A549 (cell line): ENCODE results near the gene UBXN7. TPM values are rescaled to one million over a fixed set of nuclear protein-coding genes. Genes with fewer than 3 reads are reported as not detected.

Source experiments
- polyA plus RNA-seq, 4 experiments: library from polyadenylated mRNA; depleted of rRNA in 3 of 4; stranded (reverse); fragments of >200 nt; fragmentation: RNase III in 1 of 4; extraction: RNeasy Plus Mini Kit Qiagen cat#74134 plus additional on column Dnase treatment in 1 of 4; gene quantifications; 2 replicates in 3 of 4; 3 replicates in 1 of 4; pipeline ENCODE4 v1.2.3, GENCODE V29; 2011 to 2017
- small RNA-seq, 6 experiments: library from RNA; depleted of rRNA; stranded (forward); fragments of <200 nt; gene quantifications; one replicate each; pipeline ENCODE3, GENCODE V24; 2012

The UBXN7 gene
- polyA plus RNA-seq, 2 of the 4 experiments (the other 2 are of a cell fraction), result 7.9 to 14.5 TPM

Small RNA genes lying within 50 kb of the gene (small RNA-seq; reads per million reads assigned to genes)
- gene AC069257.2, result 0 reads per million in 6 experiments
- 0 reads per million in 6 experiments for gene AC083822.1
- gene AC117490.1, result 0 reads per million in 6 experiments
- 0 reads per million in 6 experiments for gene RN7SL434P
- 0 to 0.12 (median 0) reads per million in 6 experiments for gene RN7SL738P
- gene RNU6-1279P, result 0 to 1.3 (median 0.70) reads per million in 6 experiments
- gene RNU6-910P, result 0 to 9.0 (median 0.10) reads per million in 6 experiments

Other genes starting within 250 kb of the UBXN7 start
- not detected in 2 replicates for gene ZDHHC19, start 221.0 kb downstream of the UBXN7 start, polyA plus RNA-seq (2011; rRNA removed)
- gene ZDHHC19, start 221.0 kb downstream of the UBXN7 start, polyA plus RNA-seq (2017; fragmentation: RNase III; extraction: RNeasy Plus Mini Kit Qiagen cat#74134 plus additional on column Dnase treatment), result 0.12 to 0.15 TPM in 2 of 3 replicates, not detected in the other
- gene SLC51A, start 215.9 kb downstream of the UBXN7 start, polyA plus RNA-seq (2011; rRNA removed), result not detected in 2 replicates
- not detected in 3 replicates for gene SLC51A, start 215.9 kb downstream of the UBXN7 start, polyA plus RNA-seq (2017; fragmentation: RNase III; extraction: RNeasy Plus Mini Kit Qiagen cat#74134 plus additional on column Dnase treatment)
- 45.4 and 48.0 TPM in 2 replicates for gene PCYT1A, start 144.7 kb downstream of the UBXN7 start, polyA plus RNA-seq (2011; rRNA removed)
- gene PCYT1A, start 144.7 kb downstream of the UBXN7 start, polyA plus RNA-seq (2017; fragmentation: RNase III; extraction: RNeasy Plus Mini Kit Qiagen cat#74134 plus additional on column Dnase treatment), result 41.6 to 44.7 TPM (median 41.9 TPM) in 3 replicates
- 24.0 and 34.7 TPM in 2 replicates for gene DYNLT2B, start 114.2 kb downstream of the UBXN7 start, polyA plus RNA-seq (2011; rRNA removed)
- 32.2 to 38.2 TPM (median 34.9 TPM) in 3 replicates for gene DYNLT2B, start 114.2 kb downstream of the UBXN7 start, polyA plus RNA-seq (2017; fragmentation: RNase III; extraction: RNeasy Plus Mini Kit Qiagen cat#74134 plus additional on column Dnase treatment)
- 5.2 and 6.6 TPM in 2 replicates for gene TM4SF19, start 94.0 kb downstream of the UBXN7 start, polyA plus RNA-seq (2011; rRNA removed)
- gene TM4SF19, start 94.0 kb downstream of the UBXN7 start, polyA plus RNA-seq (2017; fragmentation: RNase III; extraction: RNeasy Plus Mini Kit Qiagen cat#74134 plus additional on column Dnase treatment), result 3.9 to 4.4 TPM (median 4.0 TPM) in 3 replicates
- 3.8 and 5.7 TPM in 2 replicates for gene RNF168, start 71.3 kb upstream of the UBXN7 start, polyA plus RNA-seq (2011; rRNA removed)
- 5.1 to 6.0 TPM (median 5.9 TPM) in 3 replicates for gene RNF168, start 71.3 kb upstream of the UBXN7 start, polyA plus RNA-seq (2017; fragmentation: RNase III; extraction: RNeasy Plus Mini Kit Qiagen cat#74134 plus additional on column Dnase treatment)
- not detected in 2 replicates for gene SMCO1, start 82.9 kb upstream of the UBXN7 start, polyA plus RNA-seq (2011; rRNA removed)
- not detected in 3 replicates for gene SMCO1, start 82.9 kb upstream of the UBXN7 start, polyA plus RNA-seq (2017; fragmentation: RNase III; extraction: RNeasy Plus Mini Kit Qiagen cat#74134 plus additional on column Dnase treatment)
- gene WDR53, start 136.1 kb upstream of the UBXN7 start, polyA plus RNA-seq (2011; rRNA removed), result 8.4 and 10.8 TPM in 2 replicates
- 11.6 to 12.0 TPM (median 11.8 TPM) in 3 replicates for gene WDR53, start 136.1 kb upstream of the UBXN7 start, polyA plus RNA-seq (2017; fragmentation: RNase III; extraction: RNeasy Plus Mini Kit Qiagen cat#74134 plus additional on column Dnase treatment)
- 12.8 and 19.4 TPM in 2 replicates for gene FBXO45, start 136.2 kb upstream of the UBXN7 start, polyA plus RNA-seq (2011; rRNA removed)
- gene FBXO45, start 136.2 kb upstream of the UBXN7 start, polyA plus RNA-seq (2017; fragmentation: RNase III; extraction: RNeasy Plus Mini Kit Qiagen cat#74134 plus additional on column Dnase treatment), result 6.6 to 7.4 TPM (median 6.8 TPM) in 3 replicates
- gene NRROS, start 207.3 kb upstream of the UBXN7 start, polyA plus RNA-seq (2011; rRNA removed), result not detected in 2 replicates
- not detected in 3 replicates for gene NRROS, start 207.3 kb upstream of the UBXN7 start, polyA plus RNA-seq (2017; fragmentation: RNase III; extraction: RNeasy Plus Mini Kit Qiagen cat#74134 plus additional on column Dnase treatment)